Amygdala (tissue), 56 donors: Measurements from ENCODE around the gene SYNCRIP.
"Not testable (repeated sequence)": the region's sequence is repeated elsewhere in the genome, so short reads cannot be mapped to it uniquely, and the experiment has no call there.

Experiments
- DNase-seq, 56 donors: peaks; one replicate each; lab custom pipeline; 2025; lab: John Stamatoyannopoulos, UW

SYNCRIP gene

GRCh38 chr6:85672050-85672449 is 29.4 kb upstream of the SYNCRIP start:
- no peak for DNase-seq

GRCh38 chr6:85670573-85670972 is 27.9 kb upstream of the SYNCRIP start:
- no peak for DNase-seq

- DNase-seq, result no peak
Observed at GRCh38 chr6:85669735-85670194, 27.1 kb upstream of the SYNCRIP start.

- no peak for DNase-seq
Observed at GRCh38 chr6:85662251-85662650, 19.6 kb upstream of the SYNCRIP start.

- peak in 6 of 56 donors; percentile 6 to 17 (median 10) for DNase-seq
Observed at GRCh38 chr6:85660181-85660611, 17.5 kb upstream of the SYNCRIP start.

GRCh38 chr6:85650606-85651005 is 7.9 kb upstream of the SYNCRIP start:
- DNase-seq, result no peak

- no peak for DNase-seq
Observed at GRCh38 chr6:85644279-85644762, 1.6 kb upstream of the SYNCRIP start.

- peak in 52 of 56 donors; percentile 55 to 97 (median 87) for DNase-seq
Observed at GRCh38 chr6:85643537-85644278, 1.0 kb upstream of the SYNCRIP start.

GRCh38 chr6:85641897-85642773 is 551 bp downstream of the SYNCRIP start:
- peak in 44 of 56 donors; percentile 7 to 72 (median 47) for DNase-seq

- DNase-seq, result no peak
Observed at GRCh38 chr6:85641522-85641896, 1.2 kb downstream of the SYNCRIP start.

- DNase-seq, result no peak
Observed at GRCh38 chr6:85640821-85641220, 1.9 kb downstream of the SYNCRIP start.

GRCh38 chr6:85637579-85637978 is 5.1 kb downstream of the SYNCRIP start:
- no peak for DNase-seq

GRCh38 chr6:85632164-85632942 is 10.3 kb downstream of the SYNCRIP start:
- DNase-seq, result no peak

GRCh38 chr6:85631117-85631516 is 11.6 kb downstream of the SYNCRIP start:
- DNase-seq, result not testable (repeated sequence)

- DNase-seq, result no peak
Observed at GRCh38 chr6:85628353-85628752, 14.3 kb downstream of the SYNCRIP start.

GRCh38 chr6:85620308-85620707 is 22.4 kb downstream of the SYNCRIP start:
- DNase-seq, result no peak

- DNase-seq, result no peak
Observed at GRCh38 chr6:85614780-85615179, 27.9 kb downstream of the SYNCRIP start.

GRCh38 chr6:85612690-85613474 is 29.8 kb downstream of the SYNCRIP start:
- DNase-seq, result no peak

- no peak for DNase-seq
Observed at GRCh38 chr6:85610182-85610895, 32.3 kb downstream of the SYNCRIP start.
